Transverse colon (tissue), 4 donors: ENCODE results near the gene PAWR.
"Not testable (repeated sequence)": the region's sequence is repeated elsewhere in the genome, so short reads cannot be mapped to it uniquely, and the experiment has no call there.

Experiments used
- CTCF ChIP-seq, 5 experiments: fragments of 200-600 bp in 3 of 5; fragments of 450-650 bp in 2 of 5; sonication (generic) in 3 of 5; IDR thresholded peaks; 1 replicate in 2 of 5; 2 replicates in 3 of 5; pipeline ENCODE4 v1.5.1; 2016 to 2017; ENCODE audit warnings: antibody characterized with exemption in 5 of 5, inconsistent platforms in 3 of 5, mild to moderate bottlenecking in 2 of 5, moderate library complexity in 1 of 5
- EP300 ChIP-seq: sonication (generic); formaldehyde crosslinking; IDR thresholded peaks from one replicate; pipeline ENCODE4 v1.6.1; 2017; ENCODE audit warnings: antibody characterized with exemption, low read depth
- POLR2A ChIP-seq: fragments of 450-650 bp; IDR thresholded peaks from one replicate; pipeline ENCODE4 v1.6.1; 2016; ENCODE audit warnings: antibody characterized with exemption, mild to moderate bottlenecking, moderate library complexity
- POLR2AphosphoS5 ChIP-seq, 3 donors: sonication (generic); formaldehyde crosslinking; IDR thresholded peaks; one replicate each; pipeline ENCODE4 v1.6.1; 2016; ENCODE audit warnings: antibody characterized with exemption in 3 of 3

DNA sequence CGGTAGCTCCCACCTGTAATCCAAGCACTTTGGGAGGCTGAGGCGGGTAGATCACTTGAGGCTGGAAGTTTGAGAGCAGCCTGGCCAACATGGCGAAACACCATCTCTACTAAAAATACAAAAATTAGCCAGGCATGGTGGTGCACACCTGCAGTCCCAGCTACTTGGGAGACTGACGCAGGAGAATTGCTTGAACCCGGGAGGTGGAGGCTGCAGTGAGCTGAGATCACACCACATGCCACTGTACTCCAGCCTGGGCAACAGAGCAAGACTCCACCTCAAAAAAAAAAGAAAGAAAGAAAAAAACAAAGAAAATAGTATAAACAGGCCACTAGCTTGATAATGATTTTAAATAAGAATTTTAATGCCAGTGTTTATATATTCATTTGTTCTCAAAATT is 6.4 kb downstream of the PAWR start:
- TF ChIP-seq EP300; CTCF (IDR thresholded peaks at IDR 0.05); POLR2A; POLR2AphosphoS5 (IDR thresholded peaks at IDR 0.05): not testable (repeated sequence)
